Stimulated activated CD8-positive, alpha-beta memory T cell treated with anti-CD3 and anti-CD28 coated beads, Interleukin-12 subunit alpha, Interleukin-12 subunit beta, amount 100 ng/mL, for 1 hour (primary cell): ENCODE data around the gene MMP27.
"Not testable (repeated sequence)": the region's sequence is repeated elsewhere in the genome, so short reads cannot be mapped to it uniquely, and the experiment has no call there.

Source experiments
- DNase-seq: peaks from one replicate; pipeline ENCODE4 v3.0.0-alpha.2; 2020; ENCODE audit warnings: low read depth

Gene MMP27

DNA sequence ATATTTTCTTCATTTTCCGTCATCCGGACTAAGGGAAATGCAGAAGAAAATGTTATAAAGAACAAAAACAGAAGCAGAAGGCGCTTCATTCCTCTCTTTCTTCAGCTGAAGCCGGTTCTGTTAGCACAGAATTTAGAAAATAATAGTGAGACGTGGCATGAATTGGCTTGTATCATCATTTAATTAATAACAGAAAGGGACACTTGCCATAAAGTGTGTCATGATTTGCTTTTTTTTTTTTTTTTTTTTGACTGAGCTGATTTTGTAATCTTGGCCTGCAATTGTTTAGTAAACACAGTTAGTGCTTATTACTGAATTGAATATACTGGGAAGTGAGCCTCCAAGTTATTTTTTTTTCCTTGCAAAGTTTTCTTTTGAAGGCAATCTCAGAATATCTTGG is at the start of gene MMP27:
Gene MMP27, minus strand, starts transcription at position 144 of the 400 bp plus-strand sequence. Its CDS starts 55 bp downstream, at position 89.
- DNase-seq = no peak

DNA sequence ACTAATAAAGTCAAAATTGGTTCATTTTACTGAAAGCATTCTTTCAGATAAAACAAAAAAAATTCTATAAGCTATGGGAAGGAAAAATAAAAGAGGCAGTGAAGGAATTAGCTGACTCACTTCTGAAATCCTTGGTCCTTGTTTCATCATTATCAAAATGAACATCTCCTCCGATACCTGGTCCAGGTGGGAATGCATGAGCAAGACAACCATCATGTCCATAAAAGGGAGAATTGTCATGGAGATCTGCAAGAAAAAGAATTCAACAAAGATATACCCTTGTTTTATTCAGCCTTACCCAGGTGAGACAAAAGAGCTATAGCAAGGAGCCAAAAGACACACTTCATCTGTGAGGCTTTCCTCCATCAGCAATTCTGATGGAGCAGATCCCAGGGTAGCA is 47.7 kb upstream of the MMP27 start:
- no peak for DNase-seq

DNA sequence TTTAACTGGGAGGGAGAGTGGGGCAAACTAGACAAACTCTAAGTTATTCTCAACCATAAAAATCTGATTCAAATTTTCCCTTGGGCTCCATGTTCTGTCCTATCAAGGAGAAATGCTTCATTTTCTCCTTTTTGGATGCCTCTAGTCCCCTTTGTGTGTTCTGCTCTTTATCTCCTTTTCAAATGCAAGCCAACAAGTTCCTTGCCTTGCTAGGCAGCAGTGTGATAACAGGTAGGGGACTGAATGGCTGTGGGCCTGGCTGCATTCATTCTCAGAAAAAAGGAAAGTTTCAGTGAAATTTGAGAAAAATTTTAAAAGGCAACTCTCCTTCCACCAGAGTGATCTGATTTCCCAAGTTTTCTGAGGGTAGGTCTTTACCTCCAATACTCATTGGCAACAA is 46.1 kb upstream of the MMP27 start:
- DNase-seq = no peak

GRCh38 chr11:102749101-102749722 is 43.6 kb upstream of the MMP27 start:
- DNase-seq = no peak

GRCh38 chr11:102746746-102747578 is 41.4 kb upstream of the MMP27 start:
- DNase-seq = not testable (repeated sequence)

- DNase-seq = no peak
These were observed 29.1 kb upstream of the MMP27 start for GRCh38 chr11:102734650-102735049.

GRCh38 chr11:102733232-102733875 is 27.8 kb upstream of the MMP27 start:
- DNase-seq = peak; percentile 4

DNA sequence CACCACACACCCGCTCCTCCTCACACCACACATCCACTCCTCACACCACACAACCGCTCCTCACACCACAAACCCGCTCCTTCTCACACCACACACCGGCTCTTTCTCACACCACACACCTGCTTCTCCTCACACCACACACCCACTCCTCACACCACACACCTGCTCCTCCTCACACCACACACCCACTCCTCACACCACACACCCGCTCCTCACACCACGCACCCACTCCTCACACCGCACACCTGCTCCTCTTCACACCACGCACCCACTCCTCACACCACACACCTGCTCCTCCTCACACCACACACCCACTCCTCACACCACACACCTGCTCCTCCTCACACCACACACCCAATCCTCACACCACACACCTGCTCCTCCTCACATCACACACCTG is 25.4 kb upstream of the MMP27 start:
- DNase-seq = not testable (repeated sequence)

DNA sequence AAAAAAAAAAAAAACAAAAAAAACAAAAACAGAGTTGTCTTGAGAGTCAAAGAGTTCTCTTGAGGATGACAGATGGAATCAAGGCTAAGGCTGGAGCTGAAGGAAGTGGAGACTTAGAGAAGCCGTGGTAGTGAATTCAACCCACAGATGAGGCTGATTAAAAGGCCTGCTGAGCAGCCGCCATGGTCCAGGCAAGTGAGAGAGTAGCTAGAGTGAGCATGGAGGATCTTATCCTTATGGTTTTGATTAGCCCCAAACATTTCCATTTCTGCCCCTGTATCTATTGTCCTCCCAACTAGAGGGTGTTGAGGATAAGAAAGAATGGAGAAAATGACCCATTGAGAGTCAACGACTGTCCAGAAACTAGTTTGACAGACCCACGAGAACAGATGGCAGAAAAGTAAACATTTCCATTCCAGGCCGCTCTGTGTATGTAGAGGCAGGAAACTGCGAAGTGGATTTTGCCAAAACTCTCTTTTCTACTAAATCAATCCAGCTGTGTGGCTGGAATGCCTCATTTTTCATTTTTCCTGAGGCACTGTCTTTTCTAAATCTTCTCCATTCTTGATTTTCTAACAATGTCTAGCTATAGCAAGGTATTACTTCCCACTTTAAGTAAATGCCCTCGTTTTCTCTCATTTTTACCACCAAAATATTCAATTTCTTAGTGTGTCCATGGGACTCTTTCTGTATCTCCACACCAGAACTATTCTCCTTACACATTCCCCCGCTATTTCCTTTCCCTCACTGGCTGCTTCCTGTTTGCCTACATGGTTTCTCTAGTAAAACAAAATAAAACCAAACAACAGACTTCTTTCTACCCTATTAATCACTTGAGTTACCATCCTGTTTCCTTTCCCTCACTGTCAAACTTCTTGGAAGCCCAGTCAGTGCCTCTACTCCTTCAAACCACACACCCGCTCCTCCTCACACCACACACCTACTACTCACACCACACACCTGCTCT is 24.6 kb upstream of the MMP27 start:
- no peak for DNase-seq

GRCh38 chr11:102727890-102728289 is 22.3 kb upstream of the MMP27 start:
- no peak for DNase-seq

DNA sequence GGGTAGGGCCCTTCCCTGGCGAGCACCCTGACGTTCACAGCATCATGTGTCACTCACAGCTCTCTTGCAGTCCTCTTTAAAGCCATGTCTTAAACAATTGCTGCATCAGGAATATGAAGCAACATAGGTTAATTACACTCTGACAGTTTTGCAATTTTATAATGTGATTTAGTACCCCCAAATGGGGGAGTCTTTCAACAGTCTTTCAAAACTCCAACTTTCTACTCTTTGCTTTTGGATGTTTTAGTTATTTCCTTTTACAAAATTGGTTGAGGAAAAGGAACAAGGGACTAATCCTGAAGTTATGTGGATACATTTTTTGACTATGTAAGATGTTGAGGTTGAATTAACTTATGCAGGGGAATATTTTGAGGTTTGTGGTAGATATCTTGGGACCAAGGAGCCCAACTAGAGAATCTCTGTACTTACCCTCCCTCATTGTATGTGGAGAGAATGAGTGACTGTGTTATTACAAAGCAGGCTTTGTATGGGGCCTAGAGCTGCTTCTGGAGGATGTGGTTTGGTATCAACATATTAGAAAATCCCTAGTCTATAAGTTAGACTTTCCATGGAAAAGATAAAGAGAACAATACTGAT is 19.4 kb upstream of the MMP27 start, which contains the start of gene MMP8:
Gene MMP8, minus strand, starts transcription at position 51 of the 597 bp plus-strand sequence. CDS start 99 bp downstream, outside the sequence.
- no peak for DNase-seq

DNA sequence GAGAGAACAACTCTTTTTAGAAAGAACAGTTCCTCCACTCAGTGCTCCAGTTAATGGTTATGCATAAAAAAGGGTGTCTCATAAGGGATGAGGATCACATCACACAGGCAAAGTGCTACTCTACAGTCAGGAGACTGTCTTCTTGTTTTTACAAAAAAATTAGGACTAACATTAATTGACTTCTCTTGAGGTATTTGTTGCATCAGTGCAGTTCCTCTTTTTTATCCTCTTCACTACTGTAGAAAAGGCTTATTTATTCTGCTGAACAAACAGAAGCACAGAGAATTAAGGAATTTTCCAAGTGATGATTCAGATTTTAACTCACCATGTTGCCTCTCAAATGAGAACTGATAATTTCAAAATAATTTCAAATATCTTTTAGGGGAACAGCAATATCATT is 17.3 kb upstream of the MMP27 start:
- no peak for DNase-seq

GRCh38 chr11:102719620-102720277 is 14.2 kb upstream of the MMP27 start:
- DNase-seq = no peak

DNA sequence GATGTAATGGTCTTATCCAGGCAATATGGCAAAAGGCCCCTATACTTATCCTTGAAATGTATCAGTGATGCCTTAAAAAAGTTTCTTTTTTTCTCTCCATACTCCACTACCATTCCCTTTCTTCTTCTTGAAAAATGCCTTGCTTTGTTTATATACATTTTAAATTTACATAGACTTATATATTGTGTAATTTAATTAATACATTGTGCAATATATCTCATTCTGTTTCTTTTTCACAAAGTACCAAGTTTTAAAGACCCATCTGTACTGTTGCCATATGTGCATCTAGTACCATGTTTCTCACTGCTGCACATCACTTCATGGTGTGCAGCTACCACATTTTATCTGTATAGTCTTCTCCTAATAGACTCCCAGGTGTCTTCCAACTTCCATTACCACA is 11.7 kb upstream of the MMP27 start:
- no peak for DNase-seq

DNA sequence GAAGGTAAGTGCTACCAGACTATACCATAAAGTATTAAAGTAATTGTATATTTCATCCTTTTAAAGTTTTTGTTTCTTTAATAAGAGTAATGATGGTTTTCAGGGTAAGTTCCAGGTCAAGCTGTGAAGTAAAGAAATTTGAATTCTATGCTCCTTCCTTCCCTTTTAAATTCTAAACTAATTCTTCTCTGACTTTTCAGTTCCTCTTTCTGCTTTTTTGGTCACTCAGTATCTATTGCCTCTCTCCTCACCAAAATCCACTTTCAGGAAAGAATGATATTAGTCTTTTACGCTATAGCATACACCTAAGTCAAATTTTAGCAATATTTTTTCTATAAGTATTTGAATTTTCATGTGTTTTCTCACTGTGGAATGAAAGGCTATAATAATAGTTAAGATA is 11.0 kb upstream of the MMP27 start:
- no peak for DNase-seq

GRCh38 chr11:102712137-102712536 is 6.6 kb upstream of the MMP27 start:
- DNase-seq = no peak

GRCh38 chr11:102709201-102709945 is 3.8 kb upstream of the MMP27 start:
- no peak for DNase-seq

DNA sequence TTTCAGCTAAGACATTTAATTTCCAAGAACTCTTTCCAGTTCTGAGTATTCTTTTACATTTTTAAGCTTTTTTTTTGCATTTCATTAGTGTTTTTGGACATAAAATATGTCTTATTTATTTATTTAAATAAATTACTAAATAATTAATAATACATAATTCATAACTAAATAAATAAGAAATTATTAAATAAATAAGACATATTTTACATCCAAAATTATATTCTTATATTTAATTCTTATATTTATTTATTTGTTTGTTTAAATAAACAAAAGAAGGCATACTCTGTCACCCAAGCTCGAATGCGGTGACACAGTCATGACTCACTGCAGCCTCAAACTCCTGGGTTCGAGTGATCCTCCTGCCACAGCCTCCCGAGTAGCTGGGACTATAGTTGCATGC is 3.1 kb upstream of the MMP27 start:
- no peak for DNase-seq

GRCh38 chr11:102704841-102705240 is 728 bp downstream of the MMP27 start:
- DNase-seq = no peak
